Measurements from ENCODE around the gene SPOCK1.
A peak's percentile ranks its signal among the peaks of the same experiment; 100 is the strongest.

Gene SPOCK1

GRCh38 chr5:137092831-137093230 is 406.3 kb downstream of the SPOCK1 start:
- no peak for DNase-seq

GRCh38 chr5:137091472-137091871 is 407.7 kb downstream of the SPOCK1 start:
- DNase-seq: no peak

- DNase-seq: no peak
These were observed 408.4 kb downstream of the SPOCK1 start for GRCh38 chr5:137090721-137091120.

- DNase-seq: no peak
These were observed 409.0 kb downstream of the SPOCK1 start for GRCh38 chr5:137090151-137090550.

- no peak for DNase-seq
These were observed 411.0 kb downstream of the SPOCK1 start for GRCh38 chr5:137088175-137088574.

GRCh38 chr5:137086342-137086741 is 412.8 kb downstream of the SPOCK1 start:
- DNase-seq: no peak

GRCh38 chr5:137085206-137085605 is 413.9 kb downstream of the SPOCK1 start:
- DNase-seq: no peak

GRCh38 chr5:137084016-137084415 is 415.1 kb downstream of the SPOCK1 start:
- DNase-seq: no peak

- DNase-seq: no peak
These were observed 416.2 kb downstream of the SPOCK1 start for GRCh38 chr5:137082951-137083350.

GRCh38 chr5:137078171-137078665 is 420.9 kb downstream of the SPOCK1 start:
- no peak for DNase-seq

- peak; percentile 56 for DNase-seq
These were observed 423.8 kb downstream of the SPOCK1 start for GRCh38 chr5:137075163-137075970.

- no peak for DNase-seq
These were observed 425.9 kb downstream of the SPOCK1 start for GRCh38 chr5:137073189-137073588.

GRCh38 chr5:137072361-137073115 is 426.6 kb downstream of the SPOCK1 start:
- DNase-seq: no peak

- DNase-seq: no peak
These were observed 427.2 kb downstream of the SPOCK1 start for GRCh38 chr5:137071931-137072330.

GRCh38 chr5:137071526-137071925 is 427.6 kb downstream of the SPOCK1 start:
- no peak for DNase-seq

GRCh38 chr5:137070521-137070920 is 428.6 kb downstream of the SPOCK1 start:
- no peak for DNase-seq

GRCh38 chr5:137069358-137069757 is 429.8 kb downstream of the SPOCK1 start:
- DNase-seq: no peak

GRCh38 chr5:137061382-137061781 is 437.7 kb downstream of the SPOCK1 start:
- no peak for DNase-seq

GRCh38 chr5:137058089-137058488 is 441.0 kb downstream of the SPOCK1 start:
- DNase-seq: no peak

- no peak for DNase-seq
These were observed 442.4 kb downstream of the SPOCK1 start for GRCh38 chr5:137056676-137057075.

GRCh38 chr5:137055271-137055872 is 443.8 kb downstream of the SPOCK1 start:
- DNase-seq: no peak

GRCh38 chr5:137054792-137055191 is 444.3 kb downstream of the SPOCK1 start:
- no peak for DNase-seq

GRCh38 chr5:137054335-137054734 is 444.8 kb downstream of the SPOCK1 start:
- DNase-seq: no peak

- no peak for DNase-seq
These were observed 448.0 kb downstream of the SPOCK1 start for GRCh38 chr5:137051161-137051560.

Data from stimulated activated CD4-positive, alpha-beta T cell treated with anti-CD3 and anti-CD28 coated beads, Interleukin-15, amount 100 ng/mL, for 24 hours (primary cell).